ENCODE data around the gene ETF1.

The ETF1 gene

DNA sequence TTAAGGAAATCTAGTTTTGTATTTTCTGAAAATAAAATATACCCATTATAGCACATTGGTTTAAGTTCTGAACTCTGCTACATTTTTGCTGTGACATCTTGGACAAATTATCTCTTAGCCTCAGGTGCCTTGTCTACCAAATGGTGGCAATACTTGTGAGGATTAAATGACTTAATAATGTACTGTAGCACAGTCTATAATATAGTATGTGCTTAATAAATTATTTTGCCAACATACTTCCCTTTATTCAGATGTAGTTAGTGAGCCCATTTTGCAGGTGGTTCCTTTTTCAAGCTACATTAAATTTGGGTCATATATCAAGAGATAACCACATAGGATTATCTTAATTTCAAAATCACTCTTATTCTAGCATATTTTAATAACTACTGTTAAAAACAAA lies 3.2 kb downstream of the ETF1 start:
- TF ChIP-seq, protein P1, sequence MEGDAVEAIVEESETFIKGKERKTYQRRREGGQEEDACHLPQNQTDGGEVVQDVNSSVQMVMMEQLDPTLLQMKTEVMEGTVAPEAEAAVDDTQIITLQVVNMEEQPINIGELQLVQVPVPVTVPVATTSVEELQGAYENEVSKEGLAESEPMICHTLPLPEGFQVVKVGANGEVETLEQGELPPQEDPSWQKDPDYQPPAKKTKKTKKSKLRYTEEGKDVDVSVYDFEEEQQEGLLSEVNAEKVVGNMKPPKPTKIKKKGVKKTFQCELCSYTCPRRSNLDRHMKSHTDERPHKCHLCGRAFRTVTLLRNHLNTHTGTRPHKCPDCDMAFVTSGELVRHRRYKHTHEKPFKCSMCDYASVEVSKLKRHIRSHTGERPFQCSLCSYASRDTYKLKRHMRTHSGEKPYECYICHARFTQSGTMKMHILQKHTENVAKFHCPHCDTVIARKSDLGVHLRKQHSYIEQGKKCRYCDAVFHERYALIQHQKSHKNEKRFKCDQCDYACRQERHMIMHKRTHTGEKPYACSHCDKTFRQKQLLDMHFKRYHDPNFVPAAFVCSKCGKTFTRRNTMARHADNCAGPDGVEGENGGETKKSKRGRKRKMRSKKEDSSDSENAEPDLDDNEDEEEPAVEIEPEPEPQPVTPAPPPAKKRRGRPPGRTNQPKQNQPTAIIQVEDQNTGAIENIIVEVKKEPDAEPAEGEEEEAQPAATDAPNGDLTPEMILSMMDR (IDR thresholded peaks at IDR 0.05), result no peak
- Histone ChIP-seq H3K4me3 (no peak overlapping the region), H3K27ac (no peak overlapping the region)
- no peak for DNase-seq (ENCODE audit: low spot score)

GRCh38 chr5:138538943-138539627 lies 4.0 kb downstream of the ETF1 start:
- no peak overlapping the region for H3K4me3 ChIP-seq
- no peak for DNase-seq (ENCODE audit: low spot score)
- H3K27ac ChIP-seq, result no peak overlapping the region
- TF ChIP-seq, protein P1 (IDR thresholded peaks at IDR 0.05), result no peak

DNA sequence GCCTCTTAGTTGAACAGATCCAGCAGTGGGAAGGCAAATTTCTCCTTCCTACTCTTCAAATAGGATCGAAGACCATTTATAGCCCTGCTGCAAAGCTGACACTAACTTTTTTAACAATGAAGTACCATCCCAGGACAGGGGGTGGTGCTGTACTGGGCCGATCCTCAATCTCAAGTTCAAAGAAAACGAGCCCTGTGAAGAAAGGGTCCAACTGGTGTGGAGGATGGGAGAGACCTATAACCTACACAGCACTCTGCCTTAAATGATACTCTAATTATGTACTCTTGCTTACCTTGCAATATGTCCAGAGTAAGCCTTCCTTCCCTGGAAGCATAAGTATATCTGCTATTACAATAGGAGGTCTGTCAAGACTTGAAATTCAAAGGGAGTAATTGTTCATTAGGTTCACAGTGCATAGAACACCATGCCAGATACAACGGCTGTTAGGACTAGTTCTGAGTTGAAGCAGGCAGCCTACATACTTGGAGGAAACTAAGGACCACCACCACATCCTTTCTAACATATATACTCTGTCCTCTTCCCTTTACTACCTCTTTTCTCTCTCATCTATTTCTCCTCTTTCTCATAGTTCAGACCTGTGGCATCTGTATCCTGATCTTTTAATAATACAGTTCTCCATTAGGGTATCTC lies 6.2 kb downstream of the ETF1 start:
- no peak overlapping the region for H3K4me3 ChIP-seq
- DNase-seq (ENCODE audit: low spot score), result no peak
- H3K27ac ChIP-seq, result no peak overlapping the region
- TF ChIP-seq, protein P1 (IDR thresholded peaks at IDR 0.05), result no peak

DNA sequence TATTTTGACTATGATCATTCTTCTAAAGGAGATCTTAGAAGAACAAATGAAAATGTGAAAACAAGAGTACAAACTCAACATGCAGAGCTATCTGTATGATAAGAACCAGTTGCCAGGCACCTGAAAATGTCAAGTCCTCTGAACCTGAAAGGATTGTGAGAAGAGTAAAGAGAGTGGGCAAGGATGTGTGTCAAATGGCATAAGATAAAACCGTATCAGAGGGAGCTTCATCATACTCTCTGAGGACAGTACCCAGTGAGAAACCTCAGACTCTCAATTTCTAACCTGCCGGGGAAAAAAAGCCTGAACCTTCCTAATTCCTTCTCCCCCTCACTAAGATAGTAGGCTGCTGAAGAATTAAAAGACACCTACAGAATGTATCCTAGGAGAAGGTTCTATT lies 6.8 kb downstream of the ETF1 start:
- no peak overlapping the region for H3K4me3 ChIP-seq
- TF ChIP-seq, protein P1 (IDR thresholded peaks at IDR 0.05), result no peak
- no peak for DNase-seq (ENCODE audit: low spot score)
- no peak overlapping the region for H3K27ac ChIP-seq

DNA sequence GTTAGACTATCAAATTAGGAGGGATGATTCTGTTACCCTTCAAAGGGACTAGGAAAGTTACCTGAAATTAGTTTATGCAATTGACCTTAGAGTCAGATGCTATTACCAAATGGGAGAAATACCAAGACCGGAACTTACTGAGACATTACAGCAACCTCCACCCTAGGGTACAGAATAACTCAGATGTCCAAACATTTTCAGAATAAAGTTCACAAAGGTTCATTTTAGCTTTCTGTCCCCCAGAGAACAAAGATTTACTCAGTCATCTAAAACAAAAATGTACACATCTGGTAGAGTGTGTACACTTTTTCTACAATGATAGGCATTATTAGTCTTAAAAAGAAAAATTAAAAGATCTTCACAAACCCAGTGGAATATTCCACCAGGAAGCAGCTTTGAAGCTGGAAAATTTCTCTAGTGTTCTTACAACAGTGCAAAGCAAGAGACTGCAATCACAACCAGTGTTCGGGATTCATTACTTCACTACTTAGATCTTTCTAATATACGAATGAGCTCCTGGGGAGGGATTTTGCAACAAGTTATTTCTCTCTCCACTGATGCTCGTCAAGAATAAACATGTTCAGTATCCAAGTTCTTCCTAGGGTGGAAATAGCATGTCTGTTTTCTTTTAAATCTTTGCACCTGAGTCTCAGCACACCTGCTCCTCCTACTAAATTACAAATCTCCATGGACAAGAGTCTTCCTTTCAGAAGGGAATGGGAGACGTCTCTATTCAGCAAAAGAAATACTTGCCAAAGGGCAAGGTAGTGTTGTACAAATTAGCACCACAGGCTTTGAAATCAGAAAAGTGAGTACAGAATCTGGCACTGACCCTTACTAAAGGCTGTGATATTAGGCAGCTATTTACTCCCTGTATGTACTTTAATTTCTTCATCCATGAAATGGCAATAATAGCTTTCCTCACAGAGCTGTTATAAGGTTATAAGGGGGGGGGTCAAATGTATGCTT lies 8.8 kb downstream of the ETF1 start:
- TF ChIP-seq, protein P1 (IDR thresholded peaks at IDR 0.05), result no peak
- DNase-seq (ENCODE audit: low spot score), result no peak
- Histone ChIP-seq H3K4me3 (no peak overlapping the region), H3K27ac (no peak overlapping the region)

DNA sequence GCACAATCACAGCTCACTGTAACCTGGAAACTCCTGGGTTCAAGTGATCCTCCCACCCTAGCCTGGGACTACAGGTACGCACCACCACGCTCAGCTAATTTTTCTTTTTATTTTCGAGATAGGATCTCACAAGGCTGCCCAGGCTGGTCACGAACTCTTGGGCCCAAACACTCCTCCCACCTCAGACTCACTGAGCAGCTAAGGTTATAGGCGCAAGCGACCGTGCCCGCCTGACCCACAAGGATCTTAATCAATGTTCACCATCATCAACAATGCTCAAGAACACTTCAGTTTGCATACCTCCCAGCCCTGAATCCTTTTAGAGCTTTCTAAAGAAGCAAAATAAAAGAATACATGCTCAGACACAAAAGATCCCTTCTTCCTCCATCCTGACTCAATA lies 13.2 kb downstream of the ETF1 start:
- Histone ChIP-seq H3K27ac (no peak overlapping the region), H3K4me3 (no peak overlapping the region)
- no peak for DNase-seq (ENCODE audit: low spot score)
- TF ChIP-seq, protein P1 (IDR thresholded peaks at IDR 0.05), result no peak
